ENCODE results near the gene RALY.

GRCh38 chr20:33985280-33985679 is 8.4 kb upstream of the RALY start:
- TF ChIP-seq ZFP3 (CRISPR knock-in tag; IDR thresholded peaks at IDR 0.05) (no peak), TSHZ2 (CRISPR knock-in tag; IDR thresholded peaks at IDR 0.05) (no peak), ZFP30 (CRISPR knock-in tag; IDR thresholded peaks at IDR 0.05) (no peak), TCF4 (CRISPR knock-in tag; IDR thresholded peaks at IDR 0.05; ENCODE audit: borderline replicate concordance) (no peak), PPARA (CRISPR knock-in tag; IDR thresholded peaks at IDR 0.05; ENCODE audit: borderline replicate concordance) (no peak), ZNF565 (CRISPR knock-in tag; conservative IDR thresholded peaks at IDR 0.05; ENCODE audit: low read depth) (no peak), GLIS3 (CRISPR knock-in tag; IDR thresholded peaks at IDR 0.05) (no peak), CSRNP3 (CRISPR knock-in tag; IDR thresholded peaks at IDR 0.05) (no peak), ZNF8 (CRISPR knock-in tag; IDR thresholded peaks at IDR 0.05) (no peak), ZNF70 (CRISPR knock-in tag; IDR thresholded peaks at IDR 0.05) (no peak), PATZ1 (CRISPR knock-in tag; IDR thresholded peaks at IDR 0.05; ENCODE audit: borderline replicate concordance) (no peak), RARB (CRISPR knock-in tag; IDR thresholded peaks at IDR 0.05) (no peak), ISL1 (CRISPR knock-in tag; IDR thresholded peaks at IDR 0.05) (no peak)
